Measurements from ENCODE around the gene DOK4.
"Not testable (repeated sequence)": the region's sequence is repeated elsewhere in the genome, so short reads cannot be mapped to it uniquely, and the experiment has no call there.

DOK4 gene

DNA sequence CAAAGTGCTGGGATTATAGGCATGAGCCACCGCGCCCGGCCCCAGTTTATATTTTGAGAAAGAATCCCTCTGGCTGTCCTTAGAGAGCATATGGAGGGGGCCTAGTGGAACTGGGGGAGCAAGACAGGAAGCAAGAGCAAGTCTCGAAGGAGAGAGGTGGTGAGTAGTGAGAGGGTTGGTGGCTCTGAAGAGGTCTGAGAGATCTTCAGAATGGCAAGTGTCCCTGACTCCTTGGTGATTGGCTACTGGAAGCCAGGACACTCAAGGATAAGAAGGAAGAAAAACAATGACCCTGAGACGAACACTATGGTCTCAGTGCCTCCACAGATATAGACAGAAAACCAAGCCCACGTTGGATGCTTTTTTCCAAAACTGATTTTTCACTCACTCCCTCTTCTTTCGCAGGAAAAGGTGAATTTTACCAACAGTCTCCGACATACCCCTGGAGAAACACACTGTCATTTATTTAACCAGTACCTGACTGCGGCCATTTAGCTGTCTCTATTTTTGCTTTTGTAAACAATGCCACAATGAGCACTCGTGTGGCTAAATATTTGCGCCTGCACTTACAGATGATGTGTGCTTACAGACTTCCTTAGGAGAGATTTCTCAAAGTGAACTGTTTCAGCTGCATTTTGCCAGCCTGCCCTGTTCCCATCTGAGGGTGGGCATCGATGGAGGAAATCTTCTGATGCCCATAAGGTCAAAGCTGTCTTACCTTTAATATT is 15.9 kb upstream of the DOK4 start:
- no peak for DNase-seq (ENCODE audit: low spot score)

DNA sequence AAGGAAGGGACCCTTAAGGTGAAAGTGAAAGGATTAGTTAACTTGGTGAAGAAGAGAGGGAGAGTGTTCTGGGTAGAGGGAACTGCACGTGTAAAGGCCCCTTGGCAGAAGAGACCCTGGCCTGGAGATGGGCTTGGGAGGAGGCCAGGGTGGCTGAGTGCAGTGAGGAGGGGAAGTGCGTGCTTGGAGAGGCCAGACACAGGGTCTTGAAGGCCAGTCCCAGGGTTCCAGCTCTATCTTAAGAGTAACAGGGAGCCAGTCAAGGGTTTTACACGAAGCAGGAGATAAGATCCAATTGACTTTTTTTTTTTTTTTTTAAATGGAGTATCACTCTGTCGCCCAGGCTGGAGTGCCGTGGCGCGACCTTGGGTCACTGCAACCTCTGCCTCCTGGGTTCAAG is 15.2 kb upstream of the DOK4 start:
- no peak for DNase-seq (ENCODE audit: low spot score)

GRCh38 chr16:57500578-57501111 is 14.4 kb upstream of the DOK4 start:
- DNase-seq (ENCODE audit: low spot score): no peak

- not testable (repeated sequence) for DNase-seq (ENCODE audit: low spot score)
These were observed 13.6 kb upstream of the DOK4 start for GRCh38 chr16:57499941-57500340.

GRCh38 chr16:57498031-57498430 is 11.7 kb upstream of the DOK4 start:
- DNase-seq (ENCODE audit: low spot score): no peak

- no peak for DNase-seq (ENCODE audit: low spot score)
These were observed 10.8 kb upstream of the DOK4 start for GRCh38 chr16:57497121-57497520.

DNA sequence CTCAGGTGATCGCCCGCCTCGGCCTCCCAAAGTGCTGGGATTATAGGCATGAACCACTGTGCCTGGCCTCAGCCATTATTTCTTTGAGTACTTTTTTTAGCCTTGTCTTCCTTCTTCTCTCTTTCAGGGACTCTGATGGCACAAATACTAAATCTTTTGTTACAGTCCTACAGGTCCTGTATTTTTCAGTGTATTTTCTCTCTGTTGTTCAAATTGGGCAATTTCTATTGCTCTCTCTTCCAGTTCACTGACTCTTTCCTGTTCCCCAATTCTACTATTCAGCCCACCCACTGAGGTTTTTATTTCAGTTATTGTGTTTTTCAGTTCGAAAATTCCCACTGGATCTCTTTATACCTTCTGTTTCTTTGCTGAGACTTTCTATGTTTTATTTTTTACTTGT is 7.5 kb upstream of the DOK4 start:
- DNase-seq (ENCODE audit: low spot score): no peak

DNA sequence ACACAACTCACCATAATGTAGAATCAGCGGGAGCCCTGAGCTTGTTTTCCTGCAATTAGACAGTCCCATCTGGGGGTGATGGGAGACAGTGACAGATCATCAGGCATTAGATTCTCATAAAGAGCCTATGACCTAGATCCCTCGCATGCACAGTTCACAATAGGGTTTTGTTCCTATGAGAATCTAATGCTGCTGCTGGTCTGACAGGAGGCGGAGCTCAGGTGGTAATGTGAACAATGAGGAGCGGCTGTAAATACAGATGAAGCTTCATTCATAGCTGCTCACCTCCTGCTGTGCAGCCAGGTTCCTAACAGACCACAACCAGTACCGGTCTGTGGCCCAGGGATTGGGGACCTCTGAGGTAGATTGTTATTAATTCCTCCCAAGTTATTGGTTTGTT is 2.9 kb upstream of the DOK4 start:
- DNase-seq (ENCODE audit: low spot score): no peak

- no peak for DNase-seq (ENCODE audit: low spot score)
These were observed 853 bp upstream of the DOK4 start for GRCh38 chr16:57486858-57487834.

GRCh38 chr16:57485091-57485915 is 990 bp downstream of the DOK4 start:
- DNase-seq (ENCODE audit: low spot score): no peak

DNA sequence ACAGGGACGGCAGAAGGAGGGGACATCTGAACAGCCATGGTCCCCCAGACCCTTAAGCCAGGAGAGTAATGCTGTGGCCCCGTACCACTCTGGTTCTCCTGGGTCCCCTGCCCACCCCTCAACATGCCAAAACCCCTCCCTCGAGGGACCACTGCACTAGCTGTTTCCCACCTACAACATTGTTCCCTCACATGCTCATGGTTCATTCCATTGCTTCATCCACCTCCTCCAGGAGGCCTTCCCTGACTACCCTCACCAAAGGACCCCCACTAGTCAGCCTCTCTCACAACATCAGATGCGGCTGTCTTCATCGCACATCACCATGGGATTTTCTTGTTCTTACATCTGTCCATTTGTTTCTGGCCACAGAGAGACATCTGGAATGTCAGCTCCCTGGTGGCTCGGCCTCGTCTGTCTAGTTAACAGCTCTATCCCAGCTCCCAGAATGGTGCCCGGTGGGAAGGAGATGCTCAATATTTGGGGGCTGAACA is 1.7 kb downstream of the DOK4 start:
- no peak for DNase-seq (ENCODE audit: low spot score)

DNA sequence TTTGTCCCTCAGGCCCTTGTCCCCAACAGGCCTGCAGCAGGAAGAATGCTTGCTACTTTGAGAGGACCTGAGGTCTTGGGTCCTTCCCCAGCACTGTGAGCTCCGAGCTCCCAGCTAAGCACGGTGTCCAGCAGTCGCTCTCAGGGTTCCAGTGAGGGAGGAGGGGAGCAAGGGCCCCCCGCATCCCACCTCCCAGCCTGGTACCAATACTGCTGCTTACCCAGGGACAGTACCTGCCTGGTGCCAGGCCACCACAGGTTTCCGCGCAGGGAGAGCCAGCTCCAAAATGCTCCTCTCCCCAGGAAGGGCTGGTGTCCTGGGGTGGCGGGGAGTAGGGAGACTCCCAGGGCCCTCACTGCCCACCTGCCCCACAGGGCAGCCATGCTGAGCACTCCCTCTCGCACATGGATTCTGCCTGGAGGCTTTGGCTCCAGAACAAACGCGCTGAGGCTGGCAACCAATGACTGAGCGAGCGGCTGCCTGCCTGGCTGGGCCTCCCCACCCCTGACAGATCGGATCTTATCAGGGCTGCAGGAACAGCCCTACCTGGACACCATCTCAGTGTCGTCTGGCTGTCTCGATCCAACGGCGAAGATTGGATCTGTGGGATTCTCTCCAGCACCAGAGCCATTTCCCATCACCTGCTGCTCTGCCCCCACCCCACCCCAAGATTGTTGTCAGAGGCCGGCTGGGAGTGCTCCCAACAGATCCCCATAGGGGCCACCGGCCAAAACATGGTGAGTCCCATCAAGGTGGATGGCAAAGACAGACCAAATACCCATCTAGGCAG is 2.4 kb downstream of the DOK4 start:
- no peak for DNase-seq (ENCODE audit: low spot score)

GRCh38 chr16:57482845-57483545 is 3.3 kb downstream of the DOK4 start:
- DNase-seq (ENCODE audit: low spot score): no peak

- no peak for DNase-seq (ENCODE audit: low spot score)
These were observed 4.9 kb downstream of the DOK4 start for GRCh38 chr16:57481421-57481820.

DNA sequence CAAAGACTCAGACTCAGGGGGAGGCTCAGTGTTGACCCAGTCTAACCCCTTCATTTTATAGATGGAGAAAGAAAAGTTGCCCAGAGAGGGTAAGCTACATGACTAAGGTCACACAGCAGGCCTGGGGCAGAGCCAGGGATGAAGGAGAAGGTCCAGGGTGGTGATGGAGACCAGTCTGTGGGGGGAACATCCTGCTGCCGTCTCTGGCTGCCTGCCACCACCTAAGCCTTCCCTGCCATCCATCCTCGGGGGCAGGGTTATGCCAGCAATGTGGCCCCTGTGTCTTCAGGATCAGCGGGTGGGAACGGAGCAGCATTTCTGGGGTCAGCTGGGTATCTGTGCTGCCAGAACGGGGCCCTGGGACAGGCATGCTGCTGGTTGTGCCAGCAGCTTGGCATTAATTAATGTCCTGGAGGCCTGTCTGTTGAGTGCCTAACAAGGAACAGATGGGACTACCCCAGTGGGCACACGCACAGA is 5.5 kb downstream of the DOK4 start:
- DNase-seq (ENCODE audit: low spot score): no peak

DNA sequence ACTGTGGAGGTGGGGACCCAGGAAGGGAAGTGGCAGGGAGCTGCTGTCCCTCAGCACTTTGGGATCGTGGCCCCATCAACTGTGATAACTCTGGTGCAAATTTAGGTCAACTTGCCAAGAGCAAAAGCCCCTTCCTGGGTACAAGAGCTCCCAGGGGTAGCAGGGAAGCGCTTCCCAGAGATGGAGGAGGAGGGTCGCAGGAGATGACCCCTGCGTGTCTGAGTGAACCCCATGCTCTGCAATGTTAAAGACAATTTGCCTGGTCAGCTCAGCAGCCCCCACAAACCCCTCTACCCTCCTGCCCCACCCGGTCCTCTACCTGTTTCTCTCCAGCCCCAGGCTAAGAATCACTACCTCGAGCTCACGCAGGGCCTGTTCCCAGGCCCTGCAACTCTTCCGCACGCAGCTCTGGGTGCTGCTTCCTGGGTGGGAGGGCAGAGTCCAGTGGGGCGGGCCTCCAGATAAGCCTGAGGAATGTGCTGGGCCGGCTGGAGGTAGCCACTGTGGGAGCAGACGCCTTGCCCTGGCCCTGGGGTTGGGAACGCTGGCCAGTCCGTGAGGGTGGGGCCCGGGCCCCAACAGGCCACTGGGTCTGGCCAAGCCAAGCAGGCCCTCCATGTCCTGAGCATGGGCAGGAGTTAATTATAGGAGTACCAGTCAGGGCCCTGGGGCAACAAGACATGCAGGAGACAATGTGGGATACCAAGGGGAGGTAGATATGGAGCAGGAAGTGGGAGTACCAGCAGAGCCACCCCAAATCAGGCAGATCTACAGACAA is 6.1 kb downstream of the DOK4 start:
- DNase-seq (ENCODE audit: low spot score): peak; percentile 83

DNA sequence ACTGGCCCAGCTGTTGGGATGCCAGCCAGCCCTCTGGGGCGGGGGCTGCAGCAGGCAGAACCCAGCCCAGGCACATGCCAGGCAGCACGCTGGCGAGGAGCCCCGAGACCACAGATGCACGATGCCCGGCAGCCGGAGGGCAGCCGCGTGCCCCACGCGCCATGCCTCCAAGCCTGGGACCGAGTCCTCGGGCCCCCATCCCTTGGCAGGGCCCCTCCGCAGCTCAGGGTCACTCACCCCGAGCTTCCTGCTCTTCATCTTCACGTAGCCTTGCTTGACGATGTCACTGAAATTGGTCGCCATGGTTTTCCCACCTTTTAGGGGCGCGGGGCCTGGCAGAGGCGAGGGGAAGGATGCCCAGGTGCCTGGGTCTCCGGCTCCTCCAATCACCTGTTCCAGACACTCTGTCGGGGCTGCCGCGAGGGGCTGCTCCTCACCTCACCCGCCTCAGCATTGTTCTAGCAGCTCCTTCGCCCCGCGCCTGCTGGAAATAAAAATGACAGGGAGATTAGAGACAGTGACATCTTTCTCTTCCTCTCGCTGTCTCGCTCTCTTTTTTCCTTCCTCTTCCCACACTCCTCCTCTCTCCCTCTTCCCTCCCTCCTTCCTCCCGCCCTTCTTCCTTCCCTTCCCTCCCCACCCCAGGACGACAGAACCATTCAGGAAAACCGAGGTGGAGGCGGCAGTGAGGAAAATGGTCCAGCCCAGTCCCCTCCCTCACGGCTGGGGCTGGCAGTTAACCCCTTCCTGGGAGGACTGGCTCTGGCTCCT is 6.9 kb downstream of the DOK4 start:
- peak; percentile 79 for DNase-seq (ENCODE audit: low spot score)

GRCh38 chr16:57478396-57479204 is 7.7 kb downstream of the DOK4 start:
- DNase-seq (ENCODE audit: low spot score): no peak
